Loucy (cell line): ENCODE measurements around the gene TCHHL1.
A peak's percentile ranks its signal among the peaks of the same experiment; 100 is the strongest.

Source experiments
- H2AFZ ChIP-seq: fragments of 200-600 bp; sonication (generic); 2 replicates; pipeline ENCODE4 v1.6.0; 2016; ENCODE audit warnings: antibody characterized with exemption, mild to moderate bottlenecking, low read length, moderate library complexity
- H3F3A ChIP-seq: fragments of 200-600 bp; 2 replicates; pipeline ENCODE4 v1.6.0; 2016; ENCODE audit warnings: antibody characterized with exemption, low read depth, mild to moderate bottlenecking
- H3K27me3 ChIP-seq: fragments of 200-600 bp; sonication (generic); 2 replicates; pipeline ENCODE4 v1.6.1; 2014; ENCODE audit warnings: low read length, mild to moderate bottlenecking; ENCODE audit not compliant: insufficient read depth, poor library complexity, severe bottlenecking
- H3K36me3 ChIP-seq: fragments of 200-600 bp; sonication (generic); 2 replicates; pipeline ENCODE4 v1.6.1; 2016; ENCODE audit warnings: low read length; ENCODE audit not compliant: insufficient read depth
- H3K4me1 ChIP-seq: fragments of 200-600 bp; sonication (generic); 2 replicates; pipeline ENCODE4 v1.5.1; 2014; ENCODE audit warnings: low read length, mild to moderate bottlenecking; ENCODE audit not compliant: insufficient read depth, poor library complexity, severe bottlenecking
- H3K4me2 ChIP-seq: fragments of 200-600 bp; sonication (generic); 2 replicates; pipeline ENCODE4 v1.6.0; 2014; ENCODE audit warnings: antibody characterized with exemption, low read length, low read depth, mild to moderate bottlenecking; ENCODE audit not compliant: poor library complexity, severe bottlenecking
- H3K4me3 ChIP-seq: fragments of 200-600 bp; sonication (generic); 2 replicates; pipeline ENCODE4 v1.5.1; 2014; ENCODE audit warnings: low read length, mild to moderate bottlenecking, mixed read lengths; ENCODE audit not compliant: poor library complexity, severe bottlenecking
- H3K79me2 ChIP-seq: fragments of 200-600 bp; sonication (generic); 2 replicates; pipeline ENCODE4 v1.6.1; 2014; ENCODE audit warnings: low read length; ENCODE audit not compliant: insufficient read depth
- H3K9ac ChIP-seq: fragments of 200-600 bp; sonication (generic); 2 replicates; pipeline ENCODE4 v1.6.0; 2014; ENCODE audit warnings: mild to moderate bottlenecking, low read depth, low read length, moderate library complexity; ENCODE audit not compliant: poor library complexity, severe bottlenecking
- H3K9me2 ChIP-seq: fragments of 200-600 bp; sonication (generic); replicated peaks from 2 replicates; pipeline ENCODE4 v1.6.1; 2016; ENCODE audit warnings: low read depth, low read length, mixed read lengths
- H3K9me3 ChIP-seq: fragments of 200-600 bp; sonication (generic); 2 replicates; pipeline ENCODE4 v1.6.1; 2014; ENCODE audit warnings: mild to moderate bottlenecking, antibody characterized with exemption, low read length, low read depth; ENCODE audit not compliant: insufficient read depth
- H4K20me1 ChIP-seq: fragments of 200-600 bp; sonication (generic); 2 replicates; pipeline ENCODE4 v1.6.0; 2014; ENCODE audit warnings: antibody characterized with exemption, low read length, mild to moderate bottlenecking; ENCODE audit not compliant: insufficient read depth, poor library complexity, severe bottlenecking
- CTCF ChIP-seq: fragments of 200-600 bp; sonication (generic); conservative IDR thresholded peaks from 2 replicates; pipeline ENCODE4 v1.5.1; 2014; ENCODE audit warnings: mild to moderate bottlenecking, antibody characterized with exemption, low read length
- EZH2phosphoT487 ChIP-seq: fragments of 200-600 bp; IDR thresholded peaks from 2 replicates; pipeline ENCODE4 v1.6.1; 2018; ENCODE audit warnings: antibody characterized with exemption, mild to moderate bottlenecking, moderate library complexity, borderline replicate concordance

TCHHL1 gene

DNA sequence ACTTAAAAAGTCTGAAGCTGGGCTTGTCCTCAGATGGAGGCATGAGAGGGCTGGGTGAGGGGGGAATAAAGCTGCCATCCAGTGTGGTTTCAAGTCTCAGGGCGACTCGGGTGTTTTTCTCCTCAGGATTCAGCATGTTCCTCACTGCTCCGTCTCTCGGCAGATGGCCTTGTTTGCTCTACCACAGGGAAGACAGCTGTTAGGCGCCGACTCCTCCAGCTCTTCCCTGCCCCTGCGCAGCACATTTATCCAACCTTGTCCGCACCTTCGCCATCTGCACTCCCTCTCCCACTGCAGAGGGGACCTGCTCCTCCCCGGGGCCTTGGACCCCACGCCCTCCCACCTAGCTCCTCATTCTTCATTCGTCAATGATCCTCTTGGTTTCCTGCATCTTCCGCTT is 35.5 kb downstream of the TCHHL1 start:
- Histone ChIP-seq H3K9me2 (no peaks in the 10 kb centered on the region), H3K9me3 (no peaks in the 10 kb centered on the region), H3K4me2 (no peak overlapping the region), H3F3A (0 out of 2 replicates have a peak, but pooled peaks cover 4% of the 10 kb centered on the region), H3K4me3 (no peak overlapping the region), H3K27me3 (no peaks in the 10 kb centered on the region), H3K9ac (no peak overlapping the region), H3K4me1 (peaks cover 35% of the 10 kb centered on the region), H3K79me2 (no peaks in the 10 kb centered on the region), H3K36me3 (no peaks in the 10 kb centered on the region), H4K20me1 (no peaks in the 10 kb centered on the region), H2AFZ (no peak overlapping the region)
- TF ChIP-seq CTCF (no peak), EZH2phosphoT487 (no peak)

DNA sequence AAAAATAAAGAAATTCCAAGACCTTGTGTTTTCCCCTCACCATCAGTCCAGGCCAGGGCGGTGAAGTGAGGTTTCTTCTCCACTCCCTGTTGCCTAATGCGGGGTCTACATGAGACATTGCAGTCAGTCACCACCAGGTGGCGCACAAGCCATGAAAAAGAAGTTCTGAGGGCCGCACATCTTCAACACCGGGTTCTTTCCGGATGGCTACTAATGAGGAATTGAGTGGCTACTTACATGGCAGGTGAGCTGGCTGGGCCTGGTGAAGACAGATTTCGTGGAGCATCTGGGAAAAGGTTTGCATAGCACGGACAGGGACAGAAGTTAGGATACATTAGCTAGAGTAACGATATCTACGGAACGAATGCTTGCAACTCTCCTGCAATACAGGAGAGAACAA is 36.3 kb downstream of the TCHHL1 start:
- no peak overlapping the region for H3K4me3 ChIP-seq
- H3K4me1 ChIP-seq: peaks cover 39% of the 10 kb centered on the region
- no peaks in the 10 kb centered on the region for H3K79me2 ChIP-seq
- H3K27me3 ChIP-seq: no peaks in the 10 kb centered on the region
- peak; percentile 94 for TF ChIP-seq CTCF
- no peak for TF ChIP-seq EZH2phosphoT487
- 0 out of 2 replicates have a peak overlapping the region, but pooled peaks have one; percentile 7 for H2AFZ ChIP-seq
- H3F3A ChIP-seq: peaks cover 6% of the 10 kb centered on the region; the same call in 1 of the 2 replicates
- no peaks in the 10 kb centered on the region for H4K20me1 ChIP-seq
- no peaks in the 10 kb centered on the region for H3K9me3 ChIP-seq
- H3K4me2 ChIP-seq: no peak overlapping the region
- no peaks in the 10 kb centered on the region for H3K9me2 ChIP-seq
- H3K36me3 ChIP-seq: no peaks in the 10 kb centered on the region
- H3K9ac ChIP-seq: no peak overlapping the region

- H3K4me2 ChIP-seq: peak overlapping the region; percentile 37
- H2AFZ ChIP-seq: peak overlapping the region; percentile 82
- H3K4me1 ChIP-seq: peaks cover 54% of the 10 kb centered on the region
- H3K9ac ChIP-seq: peak overlapping the region; percentile 53
- no peaks in the 10 kb centered on the region for H3K9me2 ChIP-seq
- no peaks in the 10 kb centered on the region for H3K79me2 ChIP-seq
- peaks cover 14% of the 10 kb centered on the region; the same call in 1 of the 2 replicates for H3F3A ChIP-seq
- no peaks in the 10 kb centered on the region for H3K9me3 ChIP-seq
- H3K4me3 ChIP-seq: no peak overlapping the region
- no peaks in the 10 kb centered on the region for H3K36me3 ChIP-seq
- H3K27me3 ChIP-seq: no peaks in the 10 kb centered on the region
- no peaks in the 10 kb centered on the region for H4K20me1 ChIP-seq
- TF ChIP-seq CTCF: peak; percentile 51
- TF ChIP-seq EZH2phosphoT487: no peak
Observed at GRCh38 chr1:152050886-152051675, 37.8 kb downstream of the TCHHL1 start.
